ENCODE measurements around the gene ATP6V0D1.

- no peak for TF ChIP-seq CTCF (IDR thresholded peaks at IDR 0.05; ENCODE audit: low read depth, low read length)
- no peak for TF ChIP-seq EZH2phosphoT487 (IDR thresholded peaks at IDR 0.05; ENCODE audit: low read depth)
Measured at GRCh38 chr16:67477960-67478554, 2.9 kb downstream of the ATP6V0D1 start.

Data from OCI-LY3 (cell line).